ENCODE results near the gene C1GALT1.

C1GALT1 gene

GRCh38 chr7:7212612-7213011 lies 30.3 kb downstream of the C1GALT1 start:
- no peak for DNase-seq (ENCODE audit: extremely low read depth, low read depth)
- H3K4me3 ChIP-seq (replicated peaks; ENCODE audit: low read depth, low read length) = no peak overlapping the region
- no peak for TF ChIP-seq CTCF (IDR thresholded peaks at IDR 0.05; ENCODE audit: low read depth, low read length, missing control alignments)

GRCh38 chr7:7214398-7215347 lies 32.3 kb downstream of the C1GALT1 start:
- no peak for TF ChIP-seq CTCF (IDR thresholded peaks at IDR 0.05; ENCODE audit: low read depth, low read length, missing control alignments)
- no peak for DNase-seq (ENCODE audit: extremely low read depth, low read depth)
- no peak overlapping the region for H3K4me3 ChIP-seq (replicated peaks; ENCODE audit: low read depth, low read length)

GRCh38 chr7:7216279-7216678 lies 33.9 kb downstream of the C1GALT1 start:
- DNase-seq (ENCODE audit: extremely low read depth, low read depth) = no peak
- no peak overlapping the region for H3K4me3 ChIP-seq (replicated peaks; ENCODE audit: low read depth, low read length)
- no peak for TF ChIP-seq CTCF (IDR thresholded peaks at IDR 0.05; ENCODE audit: low read depth, low read length, missing control alignments)

GRCh38 chr7:7219216-7219615 lies 36.9 kb downstream of the C1GALT1 start:
- no peak overlapping the region for H3K4me3 ChIP-seq (replicated peaks; ENCODE audit: low read depth, low read length)
- DNase-seq (ENCODE audit: extremely low read depth, low read depth) = no peak
- TF ChIP-seq CTCF (IDR thresholded peaks at IDR 0.05; ENCODE audit: low read depth, low read length, missing control alignments) = no peak

- DNase-seq (ENCODE audit: extremely low read depth, low read depth) = no peak
- H3K4me3 ChIP-seq (replicated peaks; ENCODE audit: low read depth, low read length) = no peak overlapping the region
- TF ChIP-seq CTCF (IDR thresholded peaks at IDR 0.05; ENCODE audit: low read depth, low read length, missing control alignments) = no peak
Observed at GRCh38 chr7:7220821-7221220, 38.5 kb downstream of the C1GALT1 start.

- DNase-seq (ENCODE audit: extremely low read depth, low read depth) = peak; percentile 43
- no peak for TF ChIP-seq CTCF (IDR thresholded peaks at IDR 0.05; ENCODE audit: low read depth, low read length, missing control alignments)
- H3K4me3 ChIP-seq (replicated peaks; ENCODE audit: low read depth, low read length) = no peak overlapping the region
Observed at GRCh38 chr7:7221599-7222038, 39.3 kb downstream of the C1GALT1 start.

Data from HFF-Myc (cell line).